ENCODE data around the gene NCAM2.

- TF ChIP-seq CTCF (IDR thresholded peaks at IDR 0.05; ENCODE audit: insufficient read depth, low read length), result no peak
- TF ChIP-seq GABPA (IDR thresholded peaks at IDR 0.05; ENCODE audit: low read depth), result no peak
- TF ChIP-seq POLR2AphosphoS5 (IDR thresholded peaks at IDR 0.05; ENCODE audit: low read depth), result no peak
- TF ChIP-seq SPI1 (IDR thresholded peaks at IDR 0.05; ENCODE audit: borderline replicate concordance, low read depth), result no peak
Measured at GRCh38 chr21:21200103-21200938, 202.1 kb downstream of the NCAM2 start.

Data from HL-60 (cell line).